ENCODE data around the gene ZBTB48.
"Not testable (repeated sequence)": the region's sequence is repeated elsewhere in the genome, so short reads cannot be mapped to it uniquely, and the experiment has no call there.

The ZBTB48 gene

DNA sequence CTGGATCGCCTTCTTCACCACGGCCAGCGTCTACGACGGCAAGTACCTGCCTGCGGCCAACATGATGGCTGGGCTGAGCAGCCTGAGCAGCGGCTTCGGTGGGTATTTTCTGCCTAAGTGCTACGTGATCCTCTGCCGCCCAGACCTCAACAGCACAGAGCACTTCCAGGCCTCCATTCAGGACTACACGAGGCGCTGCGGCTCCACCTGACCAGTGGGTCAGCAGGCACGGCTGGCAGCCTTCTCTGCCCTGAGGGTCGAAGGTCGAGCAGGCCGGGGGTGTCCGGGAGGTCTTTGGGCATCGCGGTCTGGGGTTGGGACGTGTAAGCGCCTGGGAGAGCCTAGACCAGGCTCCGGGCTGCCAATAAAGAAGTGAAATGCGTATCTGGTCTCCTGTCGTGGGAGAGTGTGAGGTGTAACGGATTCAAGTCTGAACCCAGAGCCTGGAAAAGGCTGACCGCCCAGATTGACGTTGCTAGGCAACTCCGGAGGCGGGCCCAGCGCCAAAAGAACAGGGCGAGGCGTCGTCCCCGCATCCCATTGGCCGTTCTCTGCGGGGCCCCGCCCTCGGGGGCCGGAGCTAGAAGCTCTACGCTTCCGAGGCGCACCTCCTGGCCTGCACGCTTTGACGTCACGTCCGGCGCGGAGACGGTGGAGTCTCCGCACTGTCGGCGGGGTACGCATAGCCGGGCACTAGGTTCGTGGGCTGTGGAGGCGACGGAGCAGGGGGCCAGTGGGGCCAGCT lies at the start of gene ZBTB48:
ZBTB48 (plus strand) TSS at position 621 of the 745 bp plus-strand sequence. CDS start 616 bp downstream, outside the sequence.
- DNase-seq (ENCODE audit: low read depth in 3 of 3): peak; percentile 91 to 99 (median 92)

DNA sequence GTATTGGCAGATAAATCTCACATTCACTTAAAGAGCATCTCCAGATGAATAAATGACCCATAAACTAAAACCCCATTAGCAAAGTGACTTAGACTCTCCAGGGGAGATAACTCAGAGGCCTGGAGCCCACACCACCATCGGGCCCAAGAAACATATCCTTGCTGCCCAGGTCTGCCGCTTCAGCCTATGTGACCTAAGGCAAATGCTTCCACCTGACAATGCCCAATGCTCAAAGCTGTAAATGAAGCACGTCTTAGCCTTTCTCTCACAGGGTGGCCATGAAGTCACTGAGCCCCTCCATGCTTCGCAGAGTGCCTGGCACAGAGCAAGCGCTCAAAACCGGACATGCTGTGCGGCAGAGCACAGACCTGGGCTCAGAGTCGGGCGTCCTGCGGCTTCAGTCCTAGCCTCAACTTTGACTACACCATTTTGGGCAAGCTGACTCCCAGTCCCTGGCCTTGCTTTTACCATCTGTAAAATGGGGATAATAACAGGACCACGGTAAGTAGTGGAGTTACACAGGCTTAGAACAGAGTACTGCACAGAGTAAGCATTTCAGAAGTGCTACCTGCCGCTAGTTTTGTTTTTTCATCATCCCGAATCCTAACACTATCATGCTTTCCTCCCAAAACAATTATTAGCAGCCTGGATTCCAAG lies 49.2 kb upstream of the ZBTB48 start:
- no peak for DNase-seq (ENCODE audit: low read depth in 3 of 3)

DNA sequence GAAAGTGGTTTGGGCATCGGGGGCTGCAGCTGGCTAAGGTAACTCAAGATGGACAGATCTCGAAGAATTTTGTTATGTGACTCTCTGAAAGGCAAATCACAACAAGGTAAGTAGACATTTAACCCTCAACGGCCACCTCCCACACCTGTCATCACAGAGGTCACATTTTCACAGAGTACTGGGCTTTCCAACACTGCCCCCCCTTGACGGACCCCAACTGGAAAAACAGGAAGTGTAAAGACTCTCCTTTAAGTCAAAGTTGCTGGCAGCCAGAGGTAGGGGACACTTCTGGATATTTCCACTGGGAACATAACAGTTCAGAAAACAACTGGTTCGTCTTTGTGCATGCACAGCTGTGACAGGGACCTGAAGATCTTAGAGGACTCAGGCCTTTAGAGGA lies 47.8 kb upstream of the ZBTB48 start:
- DNase-seq (ENCODE audit: low read depth in 3 of 3): no peak

DNA sequence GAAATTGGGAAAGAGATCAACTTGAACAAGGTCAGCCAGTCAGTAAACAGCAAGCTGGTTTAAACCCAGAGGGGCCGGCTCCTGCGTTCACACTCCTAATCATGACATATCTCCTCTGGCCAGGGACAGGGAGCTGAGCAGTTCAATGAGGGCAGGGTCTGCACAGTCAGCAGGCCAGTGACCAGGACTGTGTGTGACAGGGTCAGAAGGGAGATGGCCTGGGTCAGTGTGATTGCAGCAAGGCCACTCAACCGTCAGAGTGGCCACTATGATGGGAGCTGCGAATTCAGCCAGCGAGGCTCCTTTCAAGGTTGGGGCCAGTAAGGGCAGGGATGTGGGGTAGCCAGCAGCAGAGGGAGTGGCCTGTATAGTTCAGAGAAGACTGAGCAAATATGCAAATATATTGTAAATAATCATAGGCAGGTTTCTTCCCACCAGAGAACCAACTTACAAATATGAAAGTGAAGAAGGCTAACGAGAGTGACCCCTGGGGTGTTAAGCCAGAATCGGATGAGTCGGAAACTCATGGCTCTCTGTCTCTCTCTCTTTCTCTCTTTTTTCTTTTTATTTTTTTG lies 45.5 kb upstream of the ZBTB48 start:
- no peak for DNase-seq (ENCODE audit: low read depth in 3 of 3)

DNA sequence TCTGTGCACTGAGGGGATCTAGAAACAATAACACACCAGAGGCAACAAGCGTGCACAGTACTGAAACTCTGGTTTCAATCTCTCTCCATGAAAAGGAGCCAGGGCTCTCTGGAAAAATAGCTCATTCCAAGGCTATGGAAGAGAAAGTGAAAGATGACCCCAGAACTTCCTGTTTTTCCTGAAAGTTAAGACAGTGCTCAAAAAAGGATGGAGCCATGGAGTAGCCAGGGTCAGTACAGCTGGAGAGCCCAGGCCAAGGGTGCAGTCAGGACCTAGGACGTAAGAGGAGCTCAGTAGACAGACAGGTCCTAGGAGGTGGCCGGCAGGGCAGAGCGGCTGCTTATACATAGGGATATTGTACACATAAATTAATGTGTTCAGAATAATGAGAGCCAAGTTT lies 44.6 kb upstream of the ZBTB48 start:
- DNase-seq (ENCODE audit: low read depth in 3 of 3): no peak

DNA sequence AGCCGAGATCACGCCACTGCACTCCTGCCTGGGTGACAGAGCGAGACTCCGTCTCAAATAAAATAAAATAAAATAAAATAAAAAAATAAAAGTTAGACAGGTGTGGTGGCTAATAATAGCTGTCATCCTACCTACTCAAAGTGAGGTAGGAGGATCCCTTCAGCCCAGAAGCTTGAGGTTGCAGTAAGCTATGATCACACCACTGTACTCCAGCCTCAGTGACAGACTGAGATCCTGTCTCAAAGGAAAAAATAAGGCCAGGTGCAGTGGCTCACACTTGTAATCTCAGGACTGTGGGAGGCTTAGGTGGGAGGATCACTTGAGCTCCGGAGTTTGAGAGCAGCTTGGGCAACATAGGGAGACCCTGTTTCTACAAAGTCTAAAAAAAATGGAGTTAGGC lies 43.5 kb upstream of the ZBTB48 start:
- no peak for DNase-seq (ENCODE audit: low read depth in 3 of 3)

DNA sequence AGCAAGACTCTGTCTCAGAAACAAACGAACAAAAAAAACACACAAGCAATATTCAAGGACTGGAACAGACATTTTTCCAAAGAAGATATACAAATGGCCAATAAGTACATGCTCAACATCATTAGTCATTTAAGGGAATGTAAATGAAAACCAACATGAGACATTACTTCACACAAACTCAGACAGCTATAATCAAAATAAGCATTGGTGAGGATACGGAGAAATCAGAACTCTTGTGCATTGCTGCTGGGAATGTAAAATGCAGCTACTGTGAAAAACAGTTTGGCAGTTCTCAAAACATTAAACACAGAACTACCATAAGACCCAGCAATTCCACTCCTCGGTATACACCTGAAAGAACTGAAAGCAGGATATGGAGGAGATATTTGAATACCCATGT lies 40.8 kb upstream of the ZBTB48 start:
- DNase-seq (ENCODE audit: low read depth in 3 of 3): no peak

DNA sequence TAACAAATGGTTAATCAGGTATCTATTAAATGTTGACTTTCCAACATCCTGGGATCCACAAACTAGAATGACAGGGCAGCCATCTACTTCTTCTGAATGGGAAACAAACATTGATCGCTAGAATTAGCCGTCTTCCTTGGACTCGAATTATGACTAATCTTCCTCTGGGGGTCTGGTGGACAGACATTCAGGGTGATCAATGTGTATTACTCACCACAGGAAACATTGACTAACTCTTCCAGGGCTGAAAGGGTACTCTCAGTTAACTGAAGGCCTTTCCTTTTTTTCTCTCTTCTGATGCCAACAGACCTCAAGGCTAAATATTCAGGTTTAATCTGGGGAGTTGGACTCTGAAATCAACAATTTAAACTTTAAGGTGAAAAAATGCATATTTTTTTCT lies 35.0 kb upstream of the ZBTB48 start:
- DNase-seq (ENCODE audit: low read depth in 3 of 3): no peak

DNA sequence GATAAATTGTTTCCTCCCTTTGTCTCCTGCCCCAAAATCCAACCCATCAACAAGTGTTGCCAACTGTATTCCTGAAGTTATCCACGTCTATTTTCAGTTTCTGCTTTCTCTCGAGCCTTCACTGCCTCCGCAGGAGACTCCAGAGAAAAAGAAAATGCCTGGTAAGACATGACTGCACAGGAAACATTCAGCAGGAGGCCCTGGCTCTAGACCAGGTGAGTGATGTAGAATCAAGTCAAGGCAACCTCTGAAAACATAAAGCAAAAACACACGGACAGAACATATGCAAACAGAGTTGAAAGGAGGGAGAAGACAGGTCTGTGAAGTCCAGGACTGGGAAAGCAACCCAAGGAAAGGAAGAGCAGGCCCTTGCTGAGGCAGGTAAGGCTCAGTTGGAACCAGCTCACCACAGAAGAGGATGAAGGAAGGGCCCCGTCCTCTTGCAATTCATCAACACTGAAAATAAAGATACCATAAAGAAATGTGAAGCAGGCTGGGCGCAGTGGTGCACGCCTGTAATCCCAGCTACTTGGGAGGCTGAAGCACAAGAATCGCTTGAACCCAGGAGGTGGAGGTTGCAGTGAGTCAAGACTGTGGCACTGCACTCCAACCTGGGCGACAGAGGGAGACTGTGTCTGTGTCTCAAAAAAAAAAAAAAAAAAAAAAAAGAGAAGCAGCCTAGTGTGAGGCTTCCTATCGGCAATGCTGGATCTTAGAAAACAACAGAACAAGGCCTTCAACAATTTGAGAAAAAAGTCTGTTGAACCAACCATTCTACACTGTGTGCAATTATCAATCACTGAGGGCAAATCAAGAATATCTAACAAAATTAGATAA lies 34.3 kb upstream of the ZBTB48 start:
- no peak for DNase-seq (ENCODE audit: low read depth in 3 of 3)

DNA sequence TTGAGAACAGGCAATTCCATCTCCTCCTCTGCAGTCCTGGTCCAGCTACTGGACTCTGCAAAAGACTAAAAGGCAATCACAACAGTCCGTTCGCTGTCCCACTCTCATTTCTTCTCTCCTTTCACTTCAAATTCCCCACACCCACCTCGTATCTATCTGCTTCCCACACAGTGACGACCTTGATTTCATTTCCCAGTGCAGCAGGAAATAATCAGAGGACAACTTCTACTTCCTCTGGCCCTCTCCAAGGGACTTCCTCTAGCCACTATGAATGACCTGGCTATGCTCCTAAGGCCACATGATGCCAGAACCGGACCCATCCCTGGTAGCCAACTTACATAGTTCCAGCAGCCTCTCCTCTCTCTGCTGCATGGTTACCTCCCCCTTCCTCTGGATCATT lies 33.5 kb upstream of the ZBTB48 start:
- DNase-seq (ENCODE audit: low read depth in 3 of 3): no peak

DNA sequence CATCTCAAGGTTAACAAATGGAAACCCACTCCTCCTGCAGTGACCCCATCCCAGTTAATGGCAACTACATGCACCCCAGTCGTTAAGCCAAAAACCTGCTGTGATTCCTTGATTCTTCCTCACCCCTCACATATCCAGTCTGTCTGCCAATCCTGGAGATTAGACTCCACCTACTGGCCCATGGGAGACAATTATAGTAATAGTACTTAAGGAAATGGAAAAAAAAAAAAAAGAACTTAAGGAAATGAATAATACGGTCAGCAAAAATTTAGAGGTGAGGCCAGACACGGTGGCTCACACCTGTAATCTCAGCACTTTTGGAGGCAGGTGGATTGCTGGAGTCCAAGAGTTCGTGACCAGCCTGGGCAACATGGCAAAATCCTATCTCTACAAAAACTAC lies 32.5 kb upstream of the ZBTB48 start:
- DNase-seq (ENCODE audit: low read depth in 3 of 3): no peak

DNA sequence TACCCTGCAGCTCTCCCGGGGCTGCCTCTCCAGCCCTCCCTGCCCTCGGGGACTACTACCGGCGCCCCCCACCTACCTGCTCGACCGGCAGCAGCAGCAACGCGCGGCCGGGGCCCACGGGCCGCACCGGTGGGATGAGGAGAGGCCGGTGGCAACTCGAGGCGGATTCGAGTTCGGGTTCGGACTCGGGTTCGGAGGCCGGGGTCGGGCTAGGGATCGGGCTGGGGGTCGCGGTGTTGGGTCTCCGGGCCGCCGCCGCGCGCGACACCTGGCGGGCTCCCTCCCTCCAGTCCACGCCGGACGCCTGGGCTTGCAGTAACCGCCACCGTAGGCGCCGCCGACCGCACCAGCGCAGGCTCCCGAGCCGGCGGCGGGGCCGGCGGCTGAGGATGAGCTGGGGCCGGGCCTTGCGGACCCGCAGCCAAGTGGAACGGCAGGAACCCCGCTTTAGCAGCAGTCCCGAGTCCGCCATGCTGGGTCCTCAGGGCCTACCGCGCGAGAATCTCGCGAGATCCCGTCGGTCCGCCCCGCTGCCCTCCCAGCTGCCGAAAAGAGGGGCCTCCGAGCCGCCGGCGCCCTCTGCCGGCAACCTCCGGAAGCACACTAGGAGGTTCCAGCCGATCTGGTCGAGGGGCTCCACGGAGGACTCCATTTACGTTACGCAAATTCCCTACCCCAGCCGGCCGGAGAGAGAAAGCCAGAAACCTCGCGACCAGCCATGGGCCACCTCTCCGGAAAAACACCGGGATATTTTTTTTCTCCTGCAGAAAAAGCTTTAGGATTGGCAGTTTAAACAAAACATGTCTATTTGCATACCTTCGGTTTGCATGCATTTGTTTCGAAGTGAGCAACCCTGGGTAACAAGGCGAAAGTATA lies 25.5 kb upstream of the ZBTB48 start, which contains the start of gene NOL9:
NOL9 (minus strand) TSS at position 483 of the 876 bp plus-strand sequence; CDS start at position 472, 11 bp downstream.
- DNase-seq (ENCODE audit: low read depth in 3 of 3): peak; percentile 86 to 94 (median 94)

DNA sequence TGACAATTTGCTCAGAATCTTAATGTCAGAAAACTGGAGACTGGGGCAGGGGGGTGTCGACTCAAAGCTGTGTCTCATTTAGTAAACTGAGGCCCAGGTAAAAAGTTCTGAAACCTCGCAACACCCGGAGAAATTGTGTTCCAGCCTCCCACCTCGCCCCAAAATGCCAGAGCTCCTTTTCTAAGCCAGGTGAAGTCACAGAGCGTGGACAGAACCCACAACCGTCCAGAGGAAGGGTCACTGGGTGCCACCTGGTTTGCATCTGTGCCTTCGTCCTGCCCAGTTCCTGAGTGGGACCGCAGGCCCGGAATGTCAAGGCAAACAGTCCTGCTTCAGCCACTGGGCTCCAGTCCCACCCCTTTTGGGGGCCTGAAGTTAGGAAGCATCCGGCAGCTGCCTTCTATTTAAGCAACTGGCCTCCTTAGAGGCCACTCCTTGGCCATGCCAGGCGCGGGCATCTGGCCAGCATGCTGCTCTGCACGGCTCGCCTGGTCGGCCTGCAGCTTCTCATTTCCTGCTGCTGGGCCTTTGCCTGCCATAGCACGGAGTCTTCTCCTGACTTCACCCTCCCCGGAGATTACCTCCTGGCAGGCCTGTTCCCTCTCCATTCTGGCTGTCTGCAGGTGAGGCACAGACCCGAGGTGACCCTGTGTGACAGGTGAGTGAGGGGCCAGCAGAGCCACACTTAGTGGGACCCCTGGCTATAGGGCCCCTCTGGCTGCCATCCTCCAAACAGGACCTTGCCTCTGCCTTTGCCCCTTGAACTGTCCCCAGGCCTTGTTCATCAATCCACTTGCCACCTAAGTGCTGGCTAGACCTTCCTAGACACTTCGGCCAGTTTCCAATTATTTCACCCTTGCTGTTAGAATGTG lies 24.7 kb upstream of the ZBTB48 start, which contains the start of gene TAS1R1:
TAS1R1 (plus strand) TSS at position 401 of the 872 bp plus-strand sequence; CDS start at position 468, 67 bp downstream.
- DNase-seq (ENCODE audit: low read depth in 3 of 3): no peak

DNA sequence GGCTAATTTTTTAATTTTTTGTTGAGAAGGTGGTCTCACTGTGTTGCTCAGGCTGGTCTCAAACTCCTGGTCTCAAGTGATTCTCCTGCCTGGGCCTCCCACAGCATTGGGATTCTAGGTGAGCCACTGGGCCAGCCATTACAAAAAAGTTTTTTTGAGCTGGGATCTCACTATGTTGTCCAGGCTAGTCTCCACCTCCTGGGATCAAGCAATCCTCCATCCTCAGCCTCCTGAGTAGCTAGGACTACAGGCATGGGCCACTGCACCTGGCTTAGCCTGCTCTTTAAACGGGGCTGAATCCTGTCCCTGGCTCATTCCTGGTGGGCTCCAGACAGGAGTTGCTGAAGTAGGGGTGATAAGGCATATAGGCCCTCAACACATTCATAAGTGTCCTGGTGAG lies 22.2 kb upstream of the ZBTB48 start:
- DNase-seq (ENCODE audit: low read depth in 3 of 3): no peak

DNA sequence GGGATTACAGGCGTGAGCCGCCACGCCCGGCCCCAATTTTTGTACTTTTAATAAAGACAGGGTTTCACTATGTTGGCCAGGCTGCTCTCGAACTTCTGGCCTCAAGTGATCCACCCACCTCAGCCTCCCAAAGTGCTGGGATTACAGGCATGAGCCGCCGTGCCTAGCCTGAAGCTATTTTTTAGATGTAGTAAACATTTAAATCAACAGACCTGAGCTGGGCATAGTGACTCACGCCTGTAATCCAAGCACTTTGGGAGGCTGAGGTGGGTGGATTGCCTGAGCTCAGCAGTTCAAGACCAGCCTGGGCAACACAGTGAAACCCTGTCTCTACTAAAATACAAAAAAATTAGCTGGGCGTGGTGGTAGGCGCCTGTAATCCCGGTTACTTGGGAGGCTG lies 20.6 kb upstream of the ZBTB48 start:
- not testable (repeated sequence) for DNase-seq (ENCODE audit: low read depth in 3 of 3)

DNA sequence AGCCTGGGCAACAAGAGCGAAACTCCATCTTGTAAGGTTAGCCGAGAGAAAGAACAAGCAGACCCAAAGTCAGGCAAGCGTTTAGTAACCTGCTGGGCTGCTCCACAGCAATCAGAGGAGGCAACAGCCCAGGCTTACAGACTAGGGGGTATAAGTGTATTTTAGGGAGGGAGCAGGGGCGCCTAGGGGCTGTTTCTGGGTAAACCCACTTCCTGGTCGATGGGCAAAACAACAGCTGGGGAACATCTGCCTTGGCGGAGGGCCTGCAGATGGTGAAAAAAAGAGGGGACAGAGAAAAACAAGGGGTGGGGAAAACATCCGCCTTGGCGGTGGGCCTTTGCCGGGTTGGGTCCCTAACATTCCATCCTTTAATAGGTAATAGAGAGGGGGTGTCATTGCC lies 19.5 kb upstream of the ZBTB48 start:
- DNase-seq (ENCODE audit: low read depth in 3 of 3): no peak

DNA sequence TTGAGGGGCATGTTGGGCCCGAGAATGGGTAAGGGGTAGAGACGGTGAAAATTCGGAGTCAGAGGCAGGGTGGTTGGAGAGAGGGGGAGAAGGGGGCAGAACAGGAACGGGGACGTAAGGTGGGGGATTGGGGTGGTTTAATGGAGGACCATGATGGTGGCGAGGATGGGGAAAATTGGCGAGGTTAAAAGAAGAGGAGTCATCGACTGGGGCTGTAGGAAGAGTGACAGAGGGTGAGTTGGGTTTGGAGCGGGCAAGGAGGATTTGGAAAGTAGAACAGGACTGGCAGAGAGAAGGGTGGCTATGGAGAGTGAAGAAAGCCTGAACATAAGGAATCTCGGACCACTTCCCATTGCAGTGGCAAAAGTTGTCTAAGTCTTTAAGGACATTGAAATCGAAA lies 10.8 kb upstream of the ZBTB48 start:
- DNase-seq (ENCODE audit: low read depth in 3 of 3): no peak

DNA sequence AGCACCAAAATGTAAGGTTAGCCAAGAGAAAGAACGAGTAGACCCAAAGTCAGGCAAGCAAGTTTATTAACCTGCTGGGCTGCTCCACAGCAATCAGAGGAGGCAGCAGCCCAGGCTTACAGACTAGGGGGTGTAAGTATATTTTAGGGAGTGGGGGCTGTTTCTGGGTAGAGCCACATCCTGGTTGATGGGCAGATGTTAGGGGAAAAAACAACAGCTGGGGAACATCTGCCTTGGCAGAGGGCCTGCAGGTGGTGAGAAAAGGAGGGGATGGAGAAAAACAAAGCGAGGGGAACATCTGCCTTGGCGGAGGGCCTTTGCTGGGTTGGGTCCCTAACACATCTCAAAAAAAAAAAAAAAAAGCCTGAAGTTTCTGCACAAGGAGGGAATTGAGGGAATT lies 9.7 kb upstream of the ZBTB48 start:
- DNase-seq (ENCODE audit: low read depth in 3 of 3): no peak

DNA sequence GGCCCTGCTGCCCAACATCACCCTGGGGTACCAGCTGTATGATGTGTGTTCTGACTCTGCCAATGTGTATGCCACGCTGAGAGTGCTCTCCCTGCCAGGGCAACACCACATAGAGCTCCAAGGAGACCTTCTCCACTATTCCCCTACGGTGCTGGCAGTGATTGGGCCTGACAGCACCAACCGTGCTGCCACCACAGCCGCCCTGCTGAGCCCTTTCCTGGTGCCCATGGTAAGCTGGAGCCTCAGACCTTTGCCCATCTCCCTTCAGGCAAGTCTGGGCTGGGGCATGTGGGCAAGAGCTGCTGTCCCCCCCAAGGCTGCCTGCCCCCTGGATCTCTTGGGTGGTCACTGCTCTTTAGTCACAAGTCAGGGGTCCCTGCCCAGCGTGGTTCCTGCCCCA lies 8.8 kb upstream of the ZBTB48 start:
- DNase-seq (ENCODE audit: low read depth in 3 of 3): no peak
